Omental fat pad (tissue), 4 donors: ENCODE results near the gene HPN. TPM values are rescaled to one million over a fixed set of nuclear protein-coding genes. Genes with fewer than 3 reads are reported as not detected.
"Not testable (repeated sequence)": the region's sequence is repeated elsewhere in the genome, so short reads cannot be mapped to it uniquely, and the experiment has no call there.

Experiments used
- ATAC-seq: fragments of 150-250 bp; one replicate; pipeline ENCODE4 v1.9.1; 2016; ENCODE audit warnings: mild to moderate bottlenecking, moderate library complexity; ENCODE audit not compliant: low FRiP score
- DNase-seq: peaks from one replicate; pipeline ENCODE4 v3.0.0-alpha.2; 2019; ENCODE audit warnings: low spot score
- total RNA-seq, 4 donors: library from RNA; depleted of rRNA; stranded (reverse); fragments of >200 nt; gene quantifications; one replicate each; pipeline ENCODE4 v1.1.0, GENCODE V29; 2016
- TF ChIP-seq, protein P1 (sequence below), 3 donors: fragments of 450-650 bp; IDR thresholded peaks; one replicate each; pipeline ENCODE4 v1.5.1; 2016 to 2017; ENCODE audit warnings: antibody characterized with exemption in 3 of 3, mild to moderate bottlenecking in 3 of 3, moderate library complexity in 2 of 3

The HPN gene
- total RNA-seq, 4 donors from 2014 or later = 0.95 to 1.4 (median 1.2) TPM

DNA sequence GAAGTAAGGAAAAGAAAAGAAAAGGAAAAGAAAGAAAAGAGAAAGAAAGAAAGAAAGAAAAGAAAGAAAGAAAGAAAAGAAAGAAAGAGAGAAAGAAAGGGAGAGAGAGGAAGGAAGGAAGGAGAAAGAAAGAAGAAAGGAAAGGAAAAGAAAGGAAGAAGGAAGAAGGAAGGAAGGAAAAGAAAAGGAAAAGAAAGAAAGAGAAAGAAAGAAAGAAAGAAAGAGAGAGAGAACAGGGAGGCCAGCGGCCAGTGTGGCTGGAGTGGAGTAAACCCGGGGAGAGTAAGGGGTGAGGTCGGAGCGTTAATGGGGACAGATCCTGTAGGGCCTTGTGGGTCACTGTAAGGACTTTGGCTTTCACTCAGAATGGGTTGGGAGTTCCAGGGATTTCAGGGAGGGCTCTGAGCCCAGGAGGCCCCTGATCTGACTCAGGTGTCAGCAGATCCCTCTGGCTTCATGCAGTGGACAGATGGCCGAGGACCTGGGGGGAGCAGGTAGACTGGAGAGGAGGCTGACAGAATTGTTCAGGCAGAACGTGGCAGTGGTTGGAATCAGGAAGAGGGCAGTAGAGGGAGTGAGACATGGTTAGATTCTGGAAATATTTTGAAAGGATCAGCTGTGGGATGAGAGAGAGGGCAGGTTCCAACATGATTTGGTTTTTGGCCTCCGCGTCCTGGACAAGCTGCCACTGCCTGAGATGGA is 54.3 kb downstream of the HPN start:
- no peak for DNase-seq
- no peak for ATAC-seq
- TF ChIP-seq, protein P1, sequence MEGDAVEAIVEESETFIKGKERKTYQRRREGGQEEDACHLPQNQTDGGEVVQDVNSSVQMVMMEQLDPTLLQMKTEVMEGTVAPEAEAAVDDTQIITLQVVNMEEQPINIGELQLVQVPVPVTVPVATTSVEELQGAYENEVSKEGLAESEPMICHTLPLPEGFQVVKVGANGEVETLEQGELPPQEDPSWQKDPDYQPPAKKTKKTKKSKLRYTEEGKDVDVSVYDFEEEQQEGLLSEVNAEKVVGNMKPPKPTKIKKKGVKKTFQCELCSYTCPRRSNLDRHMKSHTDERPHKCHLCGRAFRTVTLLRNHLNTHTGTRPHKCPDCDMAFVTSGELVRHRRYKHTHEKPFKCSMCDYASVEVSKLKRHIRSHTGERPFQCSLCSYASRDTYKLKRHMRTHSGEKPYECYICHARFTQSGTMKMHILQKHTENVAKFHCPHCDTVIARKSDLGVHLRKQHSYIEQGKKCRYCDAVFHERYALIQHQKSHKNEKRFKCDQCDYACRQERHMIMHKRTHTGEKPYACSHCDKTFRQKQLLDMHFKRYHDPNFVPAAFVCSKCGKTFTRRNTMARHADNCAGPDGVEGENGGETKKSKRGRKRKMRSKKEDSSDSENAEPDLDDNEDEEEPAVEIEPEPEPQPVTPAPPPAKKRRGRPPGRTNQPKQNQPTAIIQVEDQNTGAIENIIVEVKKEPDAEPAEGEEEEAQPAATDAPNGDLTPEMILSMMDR (IDR thresholded peaks at IDR 0.05) = no peak

GRCh38 chr19:35098413-35099049 is 57.0 kb downstream of the HPN start:
- DNase-seq = no peak
- TF ChIP-seq, protein P1 (IDR thresholded peaks at IDR 0.05) = no peak
- no peak for ATAC-seq

DNA sequence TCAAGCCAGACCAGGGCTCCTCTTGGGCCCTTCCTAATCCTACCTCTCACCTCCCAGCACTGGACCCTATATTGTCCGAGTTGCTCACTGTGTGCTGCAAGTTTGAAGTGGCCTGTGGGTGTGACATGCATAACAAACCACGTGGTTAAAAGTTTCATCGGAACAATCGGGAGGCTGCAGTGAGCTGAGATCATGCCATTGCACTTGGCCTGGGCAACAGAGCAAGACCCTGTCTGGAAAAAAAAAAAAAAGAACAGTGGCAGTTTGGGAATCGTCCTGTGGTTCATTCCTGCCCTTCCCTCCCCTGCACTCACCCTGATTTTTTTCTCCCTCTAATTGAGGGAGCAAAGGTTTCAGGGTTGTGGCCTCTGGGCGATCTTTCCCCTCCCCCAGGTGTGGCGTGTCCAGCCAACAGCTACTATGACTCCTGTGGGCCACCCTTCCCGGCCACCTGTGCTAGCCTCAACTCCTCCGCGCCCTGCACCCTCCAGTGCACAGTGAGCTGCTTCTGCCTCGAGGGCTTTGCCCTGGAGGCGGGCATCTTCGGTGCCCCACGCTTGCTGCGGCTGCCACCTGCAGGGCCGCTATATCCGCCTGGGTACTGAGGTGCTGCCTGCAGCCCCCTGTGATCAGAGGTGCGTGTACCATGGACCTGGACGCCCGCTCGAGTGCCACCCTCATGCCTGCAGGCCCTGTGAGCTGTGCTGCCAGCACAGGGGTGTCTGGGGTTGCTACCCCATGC is 57.8 kb downstream of the HPN start:
- no peak for DNase-seq
- TF ChIP-seq, protein P1 (IDR thresholded peaks at IDR 0.05) = no peak
- ATAC-seq = no peak

DNA sequence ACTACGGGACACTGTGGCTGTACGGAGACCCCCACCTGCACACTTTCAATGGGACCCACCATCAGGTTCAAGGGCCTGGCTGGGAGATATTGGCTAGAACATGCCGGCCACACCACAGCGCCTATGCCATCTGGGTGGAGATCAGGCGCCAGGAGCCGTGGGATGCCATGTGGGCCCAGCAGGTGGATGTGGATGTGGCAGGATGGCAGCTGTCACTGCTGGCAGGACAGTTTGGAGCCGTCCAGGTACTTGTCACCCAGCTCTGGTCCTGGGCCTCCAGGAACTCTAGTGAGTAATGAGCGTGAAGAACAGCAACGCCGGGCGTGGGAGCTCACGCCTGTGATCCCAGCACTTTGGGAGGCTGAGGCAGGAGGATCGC is 58.4 kb downstream of the HPN start:
- TF ChIP-seq, protein P1 (IDR thresholded peaks at IDR 0.05) = no peak
- ATAC-seq = no peak

DNA sequence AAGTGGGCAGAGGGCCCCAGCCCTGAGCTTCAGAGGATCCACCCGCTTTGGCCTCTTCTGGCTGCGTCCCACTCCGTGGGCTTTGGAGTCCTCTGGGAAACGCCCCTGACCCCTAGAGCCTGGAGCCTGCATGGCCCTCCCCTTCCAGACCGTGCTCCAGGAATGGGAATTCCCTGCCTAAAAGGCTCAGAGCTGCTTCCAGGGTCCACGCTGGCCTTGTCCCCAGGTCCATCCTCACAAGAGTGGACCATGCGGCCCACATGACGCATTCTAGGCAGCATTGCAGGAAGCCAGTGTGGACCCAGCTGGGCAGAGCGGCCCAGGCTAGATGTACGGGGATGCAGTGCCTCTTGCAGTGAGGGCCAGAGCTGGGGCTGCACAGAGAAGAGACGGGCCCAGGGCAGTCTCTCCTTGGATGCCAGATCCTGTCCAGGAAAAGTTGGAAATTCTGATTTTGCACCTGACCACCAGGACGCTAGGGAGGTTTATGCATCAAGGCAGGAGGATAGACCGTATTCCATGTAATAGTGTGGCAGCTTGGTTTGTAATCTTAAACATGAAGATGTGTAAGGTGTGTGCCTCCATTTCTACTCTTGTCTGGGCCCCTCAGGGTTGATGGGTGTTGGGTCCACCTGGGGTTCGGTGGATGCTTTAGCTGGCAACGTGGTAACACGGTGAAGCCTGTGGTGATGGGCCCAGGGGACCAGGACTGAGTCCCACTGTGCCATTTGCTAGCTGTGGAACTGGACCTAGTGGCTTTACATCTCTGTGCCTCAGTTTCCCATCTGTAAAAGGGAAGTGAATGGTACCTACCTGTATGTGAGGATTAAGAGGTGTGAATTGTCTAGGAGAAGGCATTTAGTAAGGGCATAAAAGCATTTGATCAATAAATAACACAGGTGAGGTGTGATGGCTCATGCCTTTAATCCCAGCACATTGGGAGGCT is 59.3 kb downstream of the HPN start:
- ATAC-seq = no peak
- DNase-seq = no peak
- TF ChIP-seq, protein P1 (IDR thresholded peaks at IDR 0.05) = no peak

More for the DNA sequence above, 58.4 kb downstream of the HPN start:
- no peak for DNase-seq

GRCh38 chr19:35101949-35102348 is 60.4 kb downstream of the HPN start:
- not testable (repeated sequence) for ATAC-seq, DNase-seq

DNA sequence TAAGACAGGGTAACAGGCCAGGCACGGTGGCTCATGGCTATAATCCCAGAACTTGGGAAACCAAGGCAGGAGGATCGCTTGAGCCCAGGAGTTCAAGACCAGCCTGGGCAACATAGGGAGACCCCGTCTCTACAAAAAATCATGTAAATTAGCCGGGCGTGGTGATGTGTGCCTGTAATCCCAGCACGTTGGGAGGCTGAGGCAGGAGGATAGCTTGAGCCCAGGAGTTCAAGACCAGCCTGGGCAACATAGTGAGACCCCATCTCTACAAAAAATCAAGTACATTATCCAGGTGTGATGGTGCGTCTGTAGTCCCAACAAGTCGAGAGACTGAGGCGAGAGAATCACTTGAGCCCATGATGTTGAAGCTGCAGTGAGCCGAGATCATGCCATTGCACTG is 62.1 kb downstream of the HPN start:
- DNase-seq, ATAC-seq: not testable (repeated sequence)
